Left lung (tissue), 10 donors: ENCODE results near the gene NEURL1B. TPM values are rescaled to one million over a fixed set of nuclear protein-coding genes. Genes with fewer than 3 reads are reported as not detected.

Experiments
- ATAC-seq: fragments of 200-7000 bp; cut with Tn5 transposase; one replicate; pipeline ENCODE4 v1.9.1; 2020; ENCODE audit warnings: moderate library complexity
- DNase-seq, 4 donors: peaks; one replicate each; pipeline ENCODE4 v3.0.0-alpha.2; 2013 to 2020
- H3K27ac ChIP-seq, 2 donors: fragments of 200-600 bp; sonication (generic) in 1 of 2; one replicate each; pipeline versions ENCODE4 v1.5.0 to v1.8.0; 2020 to 2021
- H3K27me3 ChIP-seq, 2 donors: fragments of 200-600 bp; sonication (generic) in 1 of 2; one replicate each; pipeline versions ENCODE4 v1.5.0 to v1.8.0; 2020 to 2021
- H3K36me3 ChIP-seq, 2 donors: fragments of 200-600 bp; sonication (generic) in 1 of 2; one replicate each; pipeline versions ENCODE4 v1.5.0 to v1.8.0; 2020 to 2021
- H3K4me1 ChIP-seq, 2 donors: fragments of 200-600 bp; one replicate each; pipeline ENCODE4 v1.8.0; 2021
- H3K4me3 ChIP-seq, 2 donors: fragments of 200-600 bp; sonication (generic) in 1 of 2; one replicate each; pipeline versions ENCODE4 v1.5.0 to v1.8.0; 2020 to 2021; ENCODE audit warnings: mild to moderate bottlenecking in 1 of 2
- H3K9me3 ChIP-seq, 2 donors: fragments of 200-600 bp; sonication (generic) in 1 of 2; one replicate each; pipeline versions ENCODE4 v1.5.0 to v1.8.0; 2020 to 2021
- CTCF ChIP-seq, 2 donors: fragments of 200-600 bp; sonication (generic) in 1 of 2; IDR thresholded peaks; one replicate each; pipeline versions ENCODE4 v1.5.0 to v1.8.0; 2021; ENCODE audit warnings: antibody characterized with exemption in 2 of 2
- intact Hi-C, 2 donors: fragments of 100-400 bp; cut with DNase I; formaldehyde crosslinking; loops; one replicate each; pipeline versions ENCODE4 v1.11.2 to v1.14.2; 2022
- polyA plus RNA-seq, 6 donors: library from polyadenylated mRNA; unstranded; fragments of 120-200 nt; gene quantifications; one replicate each; pipeline ENCODE4 v1.2.1, GENCODE V29; 2013; ENCODE audit not compliant: insufficient read length in 6 of 6
- total RNA-seq, 2 donors: library from RNA; stranded (reverse); fragmentation: NEBNext Ultra II Directional; extraction: Animal tissue kit (Norgen Biotek cat#: 25700); gene quantifications; one replicate each; pipeline ENCODE4 v1.2.1, GENCODE V29; 2021
- donor health status: DM: no; HTN: yes; CAD: no.
- donor health status: DM: no; HTN: no; CAD: no.

Gene NEURL1B
- total and polyA plus RNA-seq, 8 donors, result 11.8 to 34.1 (median 29.1) TPM

DNA sequence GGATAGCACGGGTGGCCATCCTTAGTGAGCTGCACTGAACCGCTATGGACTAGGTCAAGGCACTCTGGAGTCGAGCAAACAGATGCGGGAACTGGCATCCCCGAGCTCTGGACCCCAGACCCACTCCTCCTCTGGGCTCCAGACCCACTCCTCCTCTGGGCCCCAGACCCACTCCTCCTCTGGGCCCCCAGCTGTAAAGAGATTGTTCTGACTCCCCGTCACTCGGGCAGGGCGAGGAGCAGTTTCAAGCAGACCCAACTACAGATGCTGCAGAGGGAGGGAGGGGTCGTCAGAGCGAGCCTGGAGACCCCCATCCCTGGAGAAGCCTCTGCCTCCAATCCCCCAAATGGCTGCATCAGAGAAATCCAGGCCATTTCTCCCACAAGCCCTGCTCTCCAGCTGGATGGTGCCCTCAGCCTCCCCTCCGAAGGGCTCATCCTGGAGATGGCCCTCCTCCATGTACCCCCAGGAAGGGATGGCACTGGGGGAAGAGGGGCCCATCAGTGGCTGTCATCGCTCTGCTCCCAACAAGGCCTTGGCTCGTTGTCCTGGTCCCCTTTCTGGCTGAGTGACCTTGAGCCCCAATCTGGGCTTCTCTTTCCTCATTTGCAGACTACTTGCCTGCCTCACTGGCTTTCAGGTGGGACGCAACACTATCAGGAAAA lies 91.3 kb downstream of the NEURL1B start:
- H3K27me3 ChIP-seq, result no peaks in the 10 kb centered on the region
- DNase-seq (peak in 1 of 4 donors; percentile 29), ATAC-seq (no peak)
- H3K9me3 ChIP-seq, result no peaks in the 10 kb centered on the region
- intact Hi-C loops, result no loop called here
- no peak for TF ChIP-seq CTCF (IDR thresholded peaks at IDR 0.05)
- H3K4me1 ChIP-seq, result peaks cover 15 to 21% of the 10 kb centered on the region in 2 donors
- no peak overlapping the region for H3K4me3 ChIP-seq
- H3K27ac ChIP-seq, result peak overlapping the region; percentile 91 to 92
- no peaks in the 10 kb centered on the region for H3K36me3 ChIP-seq

DNA sequence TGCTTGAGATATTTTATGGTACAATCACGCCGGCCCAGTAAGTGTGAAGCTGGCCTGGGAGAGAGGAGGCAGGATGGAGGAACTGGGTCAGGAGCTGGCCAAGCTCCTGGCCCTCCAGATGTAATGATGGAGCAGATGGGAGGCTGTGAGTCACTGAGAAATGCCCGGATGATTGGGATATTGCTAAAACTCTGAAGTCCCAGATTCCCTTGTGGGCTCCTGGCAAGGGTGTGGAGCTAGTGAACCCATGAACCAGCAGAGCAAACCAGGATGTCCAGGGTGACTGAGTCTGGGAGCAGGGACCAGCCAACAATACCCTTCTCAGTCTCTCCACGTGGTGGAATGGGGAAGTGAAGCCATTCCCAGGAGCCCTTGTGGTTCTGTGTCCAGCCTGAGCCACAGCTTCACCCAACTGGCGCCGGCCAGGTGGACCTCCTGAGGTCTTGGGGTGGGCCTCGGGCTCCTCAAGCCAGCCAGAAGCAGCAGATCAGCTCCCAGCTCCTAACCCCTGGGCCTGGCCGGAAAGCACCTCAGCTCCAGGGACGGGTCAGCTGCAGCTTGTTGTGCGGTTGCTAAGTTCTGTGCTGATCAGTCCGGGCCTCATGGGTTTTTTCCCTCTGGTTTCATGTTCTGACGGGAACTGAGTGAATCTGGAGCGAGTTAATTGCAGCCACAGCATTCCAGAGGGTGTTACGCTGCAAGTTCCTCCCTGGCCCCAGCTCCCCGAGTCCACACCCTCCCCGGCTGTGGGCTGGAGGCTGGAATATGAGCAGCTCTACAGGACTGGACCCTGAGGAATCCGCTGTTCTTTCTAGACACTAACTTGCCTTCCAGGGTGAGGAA lies 92.3 kb downstream of the NEURL1B start:
- H3K4me3 ChIP-seq, result no peak overlapping the region
- DNase-seq (peak in 3 of 4 donors; percentile 73 to 87 (median 79)), ATAC-seq (peak; percentile 92)
- peak overlapping the region; percentile 91 to 92 for H3K27ac ChIP-seq
- intact Hi-C loops, result no loop called here
- no peaks in the 10 kb centered on the region for H3K9me3 ChIP-seq
- peak in 1 of 2 donors; percentile 22 for TF ChIP-seq CTCF (IDR thresholded peaks at IDR 0.05)
- H3K4me1 ChIP-seq, result peaks cover 15 to 21% of the 10 kb centered on the region in 2 donors
- no peaks in the 10 kb centered on the region for H3K27me3 ChIP-seq
- no peaks in the 10 kb centered on the region for H3K36me3 ChIP-seq

DNA sequence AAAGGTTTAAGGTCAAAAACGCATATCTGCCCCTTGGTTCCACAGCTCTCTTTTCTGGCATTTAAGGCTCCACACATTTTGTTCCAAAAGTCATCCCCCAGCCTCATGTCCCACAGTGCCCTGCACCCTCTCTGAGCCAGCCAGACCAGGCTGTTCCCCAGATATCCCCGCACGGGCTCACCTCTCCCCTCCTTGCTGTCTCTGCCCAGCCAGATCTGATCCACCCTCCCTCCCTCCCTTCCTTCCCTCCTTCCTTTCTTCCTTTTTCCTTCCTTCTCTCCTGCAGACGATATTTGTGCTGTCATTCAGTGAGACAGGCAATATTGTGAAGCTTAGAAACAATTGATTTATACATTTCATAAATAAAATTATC lies 92.9 kb downstream of the NEURL1B start:
- Histone ChIP-seq H3K9me3 (no peaks in the 10 kb centered on the region), H3K27ac (peak overlapping the region; percentile 91 to 92), H3K4me1 (peaks cover 15 to 21% of the 10 kb centered on the region in 2 donors), H3K4me3 (no peak overlapping the region), H3K27me3 (no peaks in the 10 kb centered on the region), H3K36me3 (no peaks in the 10 kb centered on the region)
- ATAC-seq (peak; percentile 10), DNase-seq (no peak)
- TF ChIP-seq CTCF (IDR thresholded peaks at IDR 0.05), result no peak
- intact Hi-C loops, result no loop called here

DNA sequence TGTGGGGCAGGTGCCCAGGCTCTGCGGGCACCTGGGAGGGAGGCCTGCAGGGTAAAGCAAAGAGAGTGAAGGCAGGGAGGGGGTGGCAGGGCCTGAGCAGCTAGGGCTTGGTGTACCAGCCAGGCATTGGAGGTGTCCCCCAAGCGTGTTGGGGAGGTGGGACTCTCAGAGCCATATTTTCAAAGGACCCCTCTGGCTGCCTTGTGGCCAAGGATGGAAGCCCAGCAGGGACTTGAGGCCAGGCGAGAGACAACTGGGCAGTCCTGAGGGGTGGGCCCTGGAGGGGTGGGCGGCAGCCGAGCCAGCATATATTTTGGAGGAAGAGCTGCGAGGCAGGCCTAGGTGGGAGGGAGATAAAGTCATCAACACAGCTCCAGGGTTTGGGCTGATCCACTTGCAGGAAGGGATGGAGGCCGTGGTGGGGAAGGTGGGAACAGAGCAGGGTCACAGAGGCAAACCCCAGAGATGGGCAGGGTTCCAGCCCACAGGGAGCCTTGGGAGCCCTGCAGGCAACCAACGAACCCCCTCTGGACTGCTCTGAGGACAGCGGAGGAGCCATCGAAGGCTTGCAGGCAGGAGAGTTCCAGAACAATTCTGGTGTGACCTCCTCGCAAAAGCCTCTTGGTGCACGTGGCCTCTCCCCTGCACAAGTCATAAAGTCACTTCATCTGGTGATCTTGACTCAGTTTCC lies 94.2 kb downstream of the NEURL1B start:
- Histone ChIP-seq H3K9me3 (no peaks in the 10 kb centered on the region), H3K27ac (no peak overlapping the region), H3K4me3 (no peak overlapping the region), H3K4me1 (peaks cover 16 to 23% of the 10 kb centered on the region in 2 donors), H3K36me3 (no peaks in the 10 kb centered on the region), H3K27me3 (no peaks in the 10 kb centered on the region)
- no peak for ATAC-seq
- intact Hi-C loops, result no loop called here
- DNase-seq, result no peak
- TF ChIP-seq CTCF (IDR thresholded peaks at IDR 0.05), result no peak
